HepG2 (cell line): ENCODE data around the gene KCNMA1.

ENCODE experiments used
- BCL6 ChIP-seq: IDR thresholded peaks from 2 replicates; pipeline ENCODE4 v1.6.1; 2016; ENCODE audit warnings: missing genetic modification reagents, missing compliant biosample characterization
- BHLHE40 ChIP-seq: IDR thresholded peaks from 2 replicates; pipeline ENCODE4 v1.6.1; 2011; ENCODE audit warnings: low read length, improper control_type of control experiment
- CTCF ChIP-seq: sonication (generic); formaldehyde crosslinking; IDR thresholded peaks from 2 replicates; pipeline ENCODE4 v1.5.0; 2020; ENCODE audit warnings: mild to moderate bottlenecking, missing genetic modification reagents, moderate library complexity
- EZH2 ChIP-seq: conservative IDR thresholded peaks from 2 replicates; pipeline ENCODE4 v1.6.1; 2012; ENCODE audit warnings: mild to moderate bottlenecking, low read depth, low read length, moderate library complexity
- KDM4B ChIP-seq: sonication (generic); formaldehyde crosslinking; IDR thresholded peaks from 2 replicates; pipeline ENCODE4 v1.4.0; 2020; ENCODE audit warnings: missing genetic modification reagents
- MXI1 ChIP-seq: IDR thresholded peaks from 3 replicates; pipeline ENCODE4 v1.6.1; 2012; ENCODE audit warnings: low read depth, low read length, inconsistent platforms, borderline replicate concordance
- NCOA1 ChIP-seq: sonication (generic); formaldehyde crosslinking; IDR thresholded peaks from 2 replicates; pipeline ENCODE4 v1.9.0; 2021; ENCODE audit warnings: missing genetic modification reagents
- NFYB ChIP-seq: sonication (generic); formaldehyde crosslinking; IDR thresholded peaks from 2 replicates; pipeline ENCODE4 v1.4.0; 2020; ENCODE audit warnings: missing genetic modification reagents
- REPIN1 ChIP-seq: sonication (generic); formaldehyde crosslinking; IDR thresholded peaks from 2 replicates; pipeline ENCODE4 v1.8.0; 2022; ENCODE audit warnings: missing genetic modification reagents, low read depth, mild to moderate bottlenecking, borderline replicate concordance
- ZNF143 ChIP-seq: sonication (generic); formaldehyde crosslinking; IDR thresholded peaks from 2 replicates; pipeline ENCODE4 v1.4.0; 2020; ENCODE audit warnings: missing genetic modification reagents
- ZNF317 ChIP-seq: sonication (generic); formaldehyde crosslinking; IDR thresholded peaks from 2 replicates; pipeline ENCODE4 v1.5.0; 2020; ENCODE audit warnings: mild to moderate bottlenecking, missing genetic modification reagents

GRCh38 chr10:77371421-77371820 is 266.2 kb downstream of the KCNMA1 start:
- TF ChIP-seq REPIN1: no peak
- no peak for TF ChIP-seq KDM4B (CRISPR knock-in tag)
- no peak for TF ChIP-seq CTCF (CRISPR knock-in tag)
- TF ChIP-seq NFYB: no peak
- TF ChIP-seq EZH2: no peak
- TF ChIP-seq MXI1: no peak
- no peak for TF ChIP-seq ZNF143
- no peak for TF ChIP-seq BCL6 (CRISPR knock-in tag)
- no peak for TF ChIP-seq BHLHE40
- TF ChIP-seq NCOA1 (CRISPR knock-in tag): no peak
- TF ChIP-seq ZNF317 (CRISPR knock-in tag): no peak
